Ecto neural progenitor cell (in vitro differentiated cells): ENCODE measurements around the gene NSG2.

Source experiments
- DNase-seq: peaks from one replicate; pipeline ENCODE4 v3.0.0-alpha.2; 2018; ENCODE audit warnings: low spot score

Gene NSG2

GRCh38 chr5:174063082-174063756 lies 17.7 kb downstream of the NSG2 start:
- DNase-seq: no peak

- DNase-seq: no peak
These were observed 18.7 kb downstream of the NSG2 start for GRCh38 chr5:174064171-174064570.

GRCh38 chr5:174065528-174066197 lies 20.2 kb downstream of the NSG2 start:
- no peak for DNase-seq

GRCh38 chr5:174067499-174067898 lies 22.0 kb downstream of the NSG2 start:
- no peak for DNase-seq

DNA sequence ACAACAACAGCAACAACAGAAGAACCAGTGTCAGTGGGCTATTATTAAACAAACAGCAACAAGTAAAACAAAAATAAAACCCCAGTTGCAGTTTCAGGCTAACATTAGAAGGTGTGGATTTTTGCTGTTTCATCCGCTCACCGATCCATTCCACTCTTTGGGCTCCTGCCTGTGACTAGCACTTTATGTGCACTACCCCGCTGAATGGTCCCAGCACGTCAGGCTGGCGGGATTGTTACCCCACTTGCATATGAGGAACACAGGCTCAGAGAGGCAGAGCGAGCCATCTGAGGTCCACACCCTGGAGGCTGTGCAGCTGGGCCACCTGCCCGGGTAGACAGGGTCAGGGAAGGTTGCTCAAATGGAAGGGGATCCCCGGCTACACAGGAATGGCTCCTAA lies 26.0 kb downstream of the NSG2 start:
- DNase-seq: no peak

DNA sequence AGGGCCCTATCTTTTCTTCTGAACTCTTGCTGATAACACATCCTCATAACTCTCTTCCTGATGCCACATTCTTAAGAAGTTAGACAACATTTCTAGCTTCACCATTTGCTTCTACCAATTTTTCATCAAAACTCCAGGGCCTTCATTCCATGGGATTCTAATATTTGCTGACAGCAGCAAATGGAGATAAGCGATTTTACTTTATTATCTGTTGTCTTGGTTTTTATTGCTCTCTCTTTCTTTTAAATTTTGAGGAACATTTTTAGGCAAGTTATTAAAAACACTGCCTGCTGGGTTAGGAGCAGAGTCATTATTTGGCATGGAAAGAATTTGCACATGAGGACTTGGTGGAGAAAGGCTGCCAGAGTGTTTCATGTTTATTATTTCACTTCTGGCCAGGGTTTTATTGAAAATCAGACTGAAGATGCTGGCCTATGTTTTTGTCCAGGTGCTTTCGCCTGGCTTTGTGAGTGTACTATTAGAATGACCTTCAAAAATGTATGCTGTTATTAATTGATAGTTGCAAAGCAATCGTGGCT lies 27.7 kb downstream of the NSG2 start:
- DNase-seq: no peak

DNA sequence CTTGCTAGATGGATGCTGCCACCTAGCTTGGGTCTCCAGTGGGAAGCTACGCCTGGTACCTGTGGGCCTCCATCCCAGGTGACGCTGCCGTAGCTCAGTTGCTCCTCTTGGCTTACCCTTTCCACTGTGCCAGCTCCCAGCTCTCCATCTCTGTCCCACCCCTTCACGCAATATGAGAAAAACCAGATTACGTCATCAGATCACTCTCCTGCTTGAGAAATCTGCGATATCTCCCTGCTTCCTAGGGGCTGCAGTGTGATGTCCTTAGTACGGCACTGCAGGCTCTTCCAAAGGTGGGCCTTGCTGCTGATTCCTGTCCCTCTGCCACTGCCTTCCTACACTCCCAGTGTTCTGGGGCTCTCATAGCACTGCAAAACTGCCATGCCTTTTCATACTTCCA lies 28.9 kb downstream of the NSG2 start:
- no peak for DNase-seq

DNA sequence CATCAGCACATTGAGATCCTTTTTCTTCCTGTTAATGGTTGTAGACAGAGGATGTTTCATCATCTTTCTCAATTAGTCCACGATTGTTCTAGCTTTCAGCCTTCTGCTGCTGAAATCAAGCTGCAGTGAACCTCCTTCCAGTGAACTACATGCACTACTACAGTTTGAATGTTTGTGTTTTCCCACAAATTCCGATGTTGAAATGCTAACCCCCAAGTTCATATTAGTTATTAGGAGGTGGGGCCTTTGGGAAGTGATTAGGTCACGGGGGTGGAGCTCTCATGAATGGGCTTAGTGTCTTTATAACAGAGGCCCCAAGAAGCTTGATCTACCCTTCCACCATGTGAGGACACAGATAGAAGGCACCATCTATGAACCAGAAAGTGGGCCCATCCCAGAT lies 32.9 kb downstream of the NSG2 start:
- no peak for DNase-seq

- no peak for DNase-seq
These were observed 36.8 kb downstream of the NSG2 start for GRCh38 chr5:174082286-174082685.

GRCh38 chr5:174083056-174083827 lies 37.7 kb downstream of the NSG2 start:
- DNase-seq: no peak

- DNase-seq: no peak
These were observed 39.2 kb downstream of the NSG2 start for GRCh38 chr5:174084691-174085154.

DNA sequence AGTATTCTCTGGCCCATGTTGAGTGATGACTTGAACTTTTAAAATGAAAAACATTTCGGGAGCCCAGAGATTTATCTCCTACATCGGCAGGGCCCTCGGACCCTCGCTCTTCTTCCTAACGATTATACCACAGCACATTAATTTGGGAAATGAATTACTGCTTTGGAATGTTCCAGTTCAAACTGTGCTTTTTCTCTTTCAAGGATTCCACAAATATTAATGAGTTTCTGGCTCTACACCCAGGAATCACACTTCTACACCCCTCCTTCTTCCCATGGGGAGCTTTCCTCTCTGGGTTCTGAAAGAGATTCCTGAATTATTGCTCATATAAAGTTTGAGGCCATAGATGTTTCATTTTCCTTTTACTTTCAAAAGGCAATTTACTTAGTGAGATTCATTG lies 41.2 kb downstream of the NSG2 start:
- DNase-seq: no peak

- no peak for DNase-seq
These were observed 42.3 kb downstream of the NSG2 start for GRCh38 chr5:174087783-174088182.

GRCh38 chr5:174090129-174090528 lies 44.6 kb downstream of the NSG2 start:
- no peak for DNase-seq

DNA sequence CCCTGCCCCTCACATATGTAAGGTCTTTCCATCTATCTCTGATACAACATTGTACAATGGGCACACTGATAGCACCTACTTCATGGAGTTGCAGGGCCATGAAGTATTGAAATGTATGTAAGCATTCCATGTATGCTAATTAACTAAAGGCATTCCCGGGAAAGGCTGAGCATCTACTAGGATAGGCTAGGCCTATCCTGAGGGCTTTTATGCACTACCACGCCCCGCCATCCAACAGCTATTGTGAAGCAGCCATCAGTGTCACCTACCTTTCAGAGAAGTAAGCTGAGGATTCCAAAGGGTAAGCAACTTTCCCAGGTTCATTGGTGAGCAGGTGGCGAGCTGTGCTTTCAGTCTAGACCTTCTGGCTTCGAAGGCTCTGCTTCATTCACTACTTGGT lies 47.6 kb downstream of the NSG2 start:
- no peak for DNase-seq

DNA sequence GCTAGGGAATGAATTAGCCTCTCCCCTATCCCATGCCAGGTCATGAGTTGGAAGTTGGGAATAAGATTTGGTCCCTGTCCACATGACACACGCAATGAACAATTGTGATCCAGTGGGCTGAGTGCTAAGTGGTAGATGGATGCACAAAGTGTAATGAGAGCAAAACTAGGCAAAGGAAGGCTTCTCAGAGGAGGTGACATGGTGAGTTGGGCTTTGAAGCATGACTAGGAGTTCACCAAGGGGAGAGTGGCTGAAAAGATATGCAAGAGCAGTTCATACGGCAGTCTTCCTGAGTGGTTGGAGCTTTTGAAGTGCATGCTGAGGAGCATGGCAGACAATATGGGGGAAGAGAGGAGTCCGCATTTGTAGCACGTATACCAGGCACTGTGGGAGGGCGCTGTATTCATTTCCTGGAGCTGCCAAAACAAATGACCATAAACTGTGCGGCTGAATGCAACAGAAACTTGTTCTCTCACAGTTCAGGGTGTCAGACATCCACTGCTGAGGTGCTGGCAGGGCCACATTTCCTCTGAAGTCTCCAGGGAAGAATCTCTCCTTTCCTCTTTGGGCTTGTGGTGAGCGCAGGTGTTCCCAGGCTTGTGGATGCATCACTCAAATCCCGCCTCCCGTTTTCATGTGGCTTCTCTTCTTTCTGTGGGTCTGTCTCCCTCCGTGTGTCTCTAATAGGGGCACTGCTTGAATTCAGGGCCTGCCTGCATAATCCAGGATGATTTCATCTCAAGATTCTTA lies 49.5 kb downstream of the NSG2 start:
- DNase-seq: no peak

- DNase-seq: no peak
These were observed 51.1 kb downstream of the NSG2 start for GRCh38 chr5:174096619-174097018.

GRCh38 chr5:174097486-174098185 lies 52.1 kb downstream of the NSG2 start:
- no peak for DNase-seq

- no peak for DNase-seq
These were observed 53.2 kb downstream of the NSG2 start for GRCh38 chr5:174098694-174099093.

DNA sequence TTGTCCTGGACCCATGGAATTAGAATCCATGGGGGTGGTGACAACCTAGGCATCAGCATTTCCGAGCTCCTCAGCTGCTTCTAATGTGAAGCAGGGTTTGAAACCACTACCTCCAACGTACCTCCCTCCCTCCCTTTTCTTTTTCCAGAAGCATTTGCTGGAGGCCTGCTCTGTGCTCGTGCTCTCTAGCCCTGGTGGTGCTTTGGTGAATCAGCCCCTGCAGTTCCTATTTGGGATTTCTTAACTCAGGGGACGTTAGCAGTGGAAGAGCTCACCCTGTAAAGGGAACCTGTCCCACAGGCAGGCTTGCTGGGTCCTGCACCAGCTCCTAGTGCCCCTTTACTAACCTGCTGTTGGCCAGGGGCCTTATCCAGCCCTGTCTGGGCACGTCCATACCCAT lies 55.0 kb downstream of the NSG2 start:
- DNase-seq: no peak

DNA sequence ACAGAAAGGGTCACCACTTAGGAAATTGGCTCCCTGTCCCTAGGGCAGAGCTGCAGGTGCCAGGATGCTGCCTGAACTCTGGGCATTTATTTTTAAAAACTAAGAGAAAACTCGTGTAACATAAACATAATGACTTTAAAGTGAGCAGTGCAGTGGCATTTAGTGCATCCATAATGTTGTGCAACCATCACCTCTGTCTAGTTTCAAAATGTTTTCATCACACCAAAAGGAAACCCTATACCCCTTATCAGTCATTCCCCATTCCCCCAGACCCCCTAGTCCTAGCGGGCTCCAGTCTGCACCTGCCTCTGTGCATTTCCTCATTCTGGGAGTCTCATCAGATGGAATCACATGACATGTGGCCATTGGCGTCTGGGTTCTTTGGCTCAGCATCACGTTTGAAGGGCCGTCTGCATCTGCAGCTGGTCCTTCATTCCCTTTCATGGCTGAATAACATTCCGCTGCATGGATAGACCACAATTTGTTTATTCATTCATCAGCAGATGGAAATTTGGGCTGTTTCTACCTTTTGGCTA lies 55.8 kb downstream of the NSG2 start:
- DNase-seq: no peak
